HG03045 (cell line): ENCODE results near the gene TTC21A.
"Not testable (repeated sequence)": the region's sequence is repeated elsewhere in the genome, so short reads cannot be mapped to it uniquely, and the experiment has no call there.

Source experiments
- ATAC-seq: cut with Tn5 transposase; IDR thresholded peaks from one replicate; pipeline ENCODE4 v1.9.1; 2021; ENCODE audit warnings: mild to moderate bottlenecking, moderate library complexity; ENCODE audit not compliant: unreplicated experiment

TTC21A gene

DNA sequence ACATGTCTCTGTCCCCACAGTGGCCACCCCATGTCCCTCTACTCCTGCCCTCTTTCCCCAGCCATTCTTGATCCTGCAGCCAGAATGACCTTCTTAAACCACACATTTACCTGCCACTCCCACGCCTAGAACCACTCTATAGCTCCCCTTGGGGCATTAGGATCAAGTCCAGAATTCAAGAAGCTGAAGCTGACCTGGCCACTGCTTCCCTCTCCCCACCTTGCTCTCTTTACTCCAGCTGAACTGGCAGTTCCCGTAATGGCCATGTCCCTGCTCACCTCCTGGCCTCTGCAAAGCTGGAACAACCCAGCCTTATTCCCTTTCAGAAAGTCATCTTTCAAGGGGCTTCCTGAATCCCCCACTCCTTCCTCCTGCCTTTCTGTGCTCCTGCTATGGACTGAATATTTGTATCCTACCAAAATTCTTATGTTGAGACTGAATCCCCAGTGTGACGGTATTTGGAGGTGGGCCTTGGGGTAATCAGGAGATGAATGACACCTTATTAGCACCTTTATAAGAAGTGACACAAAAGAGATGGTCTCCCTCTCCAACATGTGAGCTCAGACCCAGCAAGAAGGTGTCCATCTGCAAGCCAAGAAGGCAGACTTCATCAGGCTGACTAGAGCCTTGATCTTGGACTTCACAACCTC lies 42.1 kb downstream of the TTC21A start:
- no peak for ATAC-seq

DNA sequence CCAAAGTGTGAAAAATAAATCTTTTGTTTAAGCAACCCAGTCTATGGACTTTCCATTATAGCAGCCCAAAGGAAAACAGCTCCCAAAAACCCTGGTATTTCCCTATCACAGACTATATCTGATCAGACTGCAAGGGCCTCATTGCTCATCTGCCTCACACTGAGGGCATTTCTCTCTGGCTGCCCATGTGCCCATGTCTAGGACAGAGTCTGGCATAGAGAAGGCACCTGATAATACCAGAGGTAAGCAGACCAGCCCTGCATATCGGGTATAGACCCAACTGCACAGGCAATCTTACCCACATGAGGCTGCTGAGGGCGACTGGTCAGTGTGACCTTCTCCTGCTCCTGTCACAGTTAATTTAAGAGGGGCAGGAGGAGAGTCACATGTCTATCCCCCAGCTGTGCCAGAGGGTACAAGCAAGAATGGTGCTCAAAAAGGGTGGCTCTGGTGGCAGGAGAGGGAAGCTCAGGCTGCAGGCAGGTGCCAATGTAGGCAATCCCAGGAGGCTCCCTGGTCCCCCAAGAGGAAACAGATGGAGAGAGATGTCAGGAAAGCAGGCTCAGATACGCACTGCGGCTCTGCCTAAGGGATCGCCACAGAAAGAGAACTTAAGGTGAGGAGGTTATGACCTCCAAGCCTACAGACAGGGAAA lies 42.8 kb downstream of the TTC21A start:
- ATAC-seq, result no peak

DNA sequence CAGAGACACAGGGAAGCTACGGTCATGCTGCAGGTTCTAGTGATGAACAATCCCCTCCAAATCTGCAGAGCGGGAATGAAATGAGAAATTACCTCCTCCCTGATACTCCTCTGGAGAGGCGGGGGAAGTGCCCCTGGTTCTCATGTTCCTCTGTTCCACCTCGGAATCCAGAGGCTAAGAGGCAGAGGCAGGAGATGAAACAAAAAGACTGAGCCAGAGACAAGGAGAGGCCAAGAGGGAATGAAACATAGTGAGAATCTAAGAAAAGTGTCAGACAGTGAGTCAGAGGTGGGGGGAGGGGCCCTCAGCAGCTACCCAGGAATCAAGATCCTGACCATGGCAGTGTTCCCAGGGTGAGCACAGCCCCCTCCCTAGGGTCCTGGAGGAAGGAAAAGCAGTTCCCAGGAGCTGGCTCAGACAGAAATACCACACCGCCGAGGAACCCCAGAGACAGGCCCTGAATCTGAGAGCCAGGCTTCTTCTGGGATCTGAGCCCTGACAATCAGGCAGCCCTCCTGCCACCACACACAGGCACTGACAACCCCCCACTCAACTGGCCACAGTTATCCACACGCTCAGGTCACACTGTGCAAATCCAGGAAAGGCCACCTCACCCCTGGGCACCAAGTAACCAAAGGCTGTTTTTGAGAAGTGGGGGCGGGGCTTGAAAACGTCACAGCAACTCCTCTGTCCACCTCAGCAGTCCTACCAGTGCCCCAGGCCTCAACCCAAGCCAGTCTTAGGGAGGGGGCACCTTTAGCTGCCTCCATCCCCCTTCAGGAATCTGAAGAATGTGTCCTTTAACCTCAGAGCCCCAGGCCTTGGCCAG lies 43.5 kb downstream of the TTC21A start:
- no peak for ATAC-seq

DNA sequence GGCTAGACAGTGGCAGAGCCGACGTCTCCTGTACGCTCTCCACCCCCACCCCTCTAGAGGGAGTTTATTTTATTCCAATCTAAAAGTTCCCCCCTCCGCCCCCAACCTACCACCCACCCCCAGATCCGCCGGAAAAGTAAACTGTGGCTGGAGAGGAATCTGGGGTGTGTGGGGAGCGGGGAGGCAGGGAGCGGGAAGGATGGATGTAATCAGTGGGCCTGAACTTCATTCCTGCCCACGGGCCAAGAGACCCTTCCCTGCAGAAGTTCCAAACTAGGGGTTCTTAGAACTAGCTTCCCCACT lies 46.4 kb downstream of the TTC21A start:
- ATAC-seq, result no peak

DNA sequence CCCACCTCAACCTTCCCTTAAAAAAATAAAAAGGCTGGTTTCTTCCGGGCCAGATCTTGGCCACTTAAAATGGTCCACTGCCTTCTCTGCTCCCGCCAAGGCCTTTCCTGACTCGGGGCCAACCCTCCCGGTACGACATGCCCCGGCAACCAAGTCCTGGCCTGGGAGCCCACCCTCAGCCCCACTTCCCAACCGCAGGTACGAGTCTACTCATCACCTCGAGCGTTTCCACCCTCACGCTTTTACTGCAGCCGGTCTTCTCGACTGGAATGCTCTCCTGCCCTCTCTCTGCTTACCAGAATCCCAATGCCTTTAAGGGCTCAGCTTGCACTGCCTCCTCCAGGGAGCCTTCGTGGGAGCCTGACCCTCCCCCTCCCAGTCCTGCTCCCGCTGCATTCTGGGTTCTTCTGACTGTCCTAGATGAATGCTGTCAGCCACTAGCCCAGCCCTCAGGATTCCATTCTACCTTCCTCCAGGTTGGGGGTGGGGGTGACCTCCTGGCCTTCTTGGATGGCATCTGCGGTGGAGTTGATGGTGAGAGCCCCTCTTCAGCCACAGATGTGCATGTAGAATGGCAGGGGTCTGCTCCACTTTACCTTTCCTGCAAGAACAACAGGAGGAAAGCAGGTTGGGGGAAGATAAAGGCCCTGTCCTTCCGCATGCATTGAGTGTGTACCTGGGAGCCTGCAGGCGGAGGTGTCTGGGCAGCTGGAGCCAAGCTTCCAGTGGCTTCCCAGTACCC lies 47.0 kb downstream of the TTC21A start:
- no peak for ATAC-seq

DNA sequence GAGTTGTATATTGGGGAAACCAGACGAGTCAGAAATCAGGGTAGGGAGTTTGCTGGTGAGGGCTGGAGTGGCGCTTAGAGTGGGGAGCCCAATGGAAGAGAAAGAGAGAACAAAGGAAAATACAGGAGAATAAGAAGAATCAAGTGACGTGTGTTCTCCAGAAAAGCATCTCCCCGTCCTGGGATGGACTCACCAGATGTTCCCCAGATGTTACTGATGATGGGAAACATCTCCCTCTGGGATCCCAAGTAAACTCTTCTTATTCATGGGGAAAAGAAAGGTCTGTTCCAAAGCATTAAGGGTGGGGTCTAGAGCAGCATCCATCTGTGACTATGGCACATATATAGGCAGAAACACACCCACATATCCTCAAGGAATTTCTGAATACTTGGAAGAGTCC lies 48.9 kb downstream of the TTC21A start:
- no peak for ATAC-seq

DNA sequence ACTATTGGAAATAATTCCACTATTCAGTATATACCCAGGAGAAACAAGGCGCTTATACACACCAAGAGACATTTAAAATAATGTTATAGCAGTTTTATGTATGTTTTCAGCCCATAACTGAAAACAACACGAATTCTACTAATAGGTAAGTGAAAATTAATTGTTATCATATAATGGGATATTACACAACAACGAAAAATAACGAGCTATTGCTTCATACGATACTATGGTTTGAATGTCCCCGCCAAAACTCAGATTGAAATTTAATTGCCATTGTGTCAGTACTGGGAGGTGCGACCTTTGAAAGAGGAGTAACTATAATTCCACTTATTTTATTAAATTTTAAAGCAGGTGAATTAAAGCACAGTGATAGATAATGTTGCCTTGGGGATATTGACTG lies 49.9 kb downstream of the TTC21A start:
- ATAC-seq, result no peak

DNA sequence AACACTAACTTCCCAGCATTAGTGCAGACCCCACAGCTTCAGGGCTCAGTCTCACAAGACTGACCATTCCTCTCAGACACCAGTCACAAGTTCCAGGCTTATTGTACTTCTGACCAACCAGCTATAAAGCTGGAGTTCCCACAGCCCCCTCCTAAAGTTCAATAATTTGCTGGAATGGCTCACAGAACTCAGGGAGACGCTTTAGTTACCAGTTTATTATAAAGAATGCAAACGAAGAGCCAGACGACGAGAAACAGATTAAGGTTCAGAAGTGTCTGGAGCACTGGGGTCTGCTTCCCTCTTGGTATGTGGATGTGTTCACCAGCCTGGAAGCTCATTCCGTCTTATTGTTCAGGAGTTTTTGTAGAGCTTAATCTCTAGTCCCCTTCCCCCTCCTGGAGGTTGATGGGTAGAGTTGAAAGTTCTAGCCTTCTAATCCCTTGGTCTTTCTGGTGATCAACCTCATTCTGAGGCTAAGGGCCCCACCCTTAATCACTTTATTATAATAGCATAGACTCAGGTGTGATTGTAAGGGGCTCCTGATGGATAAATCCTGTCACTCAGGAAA lies 50.8 kb downstream of the TTC21A start:
- ATAC-seq, result no peak

DNA sequence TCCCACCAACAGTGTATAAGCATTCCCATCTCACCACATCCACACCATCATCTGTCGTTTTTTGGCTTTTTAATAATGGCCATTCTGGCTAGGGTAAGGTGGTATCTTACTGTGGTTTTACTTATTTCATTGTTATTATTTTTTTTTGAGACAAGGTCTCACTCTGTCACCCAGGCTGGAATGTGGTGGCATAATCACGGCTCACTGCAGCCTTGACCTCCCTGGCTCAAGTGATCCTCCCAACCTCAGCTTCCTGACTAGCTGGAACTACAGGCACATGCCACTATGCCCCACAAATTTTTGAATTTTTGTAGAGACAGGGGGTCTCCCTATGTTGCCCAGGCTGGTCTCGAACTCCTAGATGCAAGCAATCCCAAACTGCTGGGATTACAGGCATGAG lies 56.9 kb downstream of the TTC21A start:
- no peak for ATAC-seq

DNA sequence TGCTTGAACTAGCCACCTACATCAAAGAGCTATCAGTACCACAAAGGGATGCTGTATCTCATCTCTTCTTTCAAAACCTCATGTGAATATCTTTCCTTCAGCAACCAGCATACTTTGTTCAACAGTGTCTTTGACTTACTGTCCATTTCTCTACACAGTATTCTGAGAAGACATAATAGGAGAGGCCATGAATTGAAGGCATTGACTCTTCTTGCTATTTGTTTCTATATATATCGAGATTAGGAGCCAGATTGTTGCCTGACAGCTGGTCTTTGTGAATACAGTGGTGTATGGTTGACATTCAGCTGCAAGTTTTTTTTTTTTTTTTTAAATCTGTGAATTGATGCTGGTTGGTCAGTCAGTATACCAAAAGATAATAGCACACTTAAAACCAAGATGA lies 58.0 kb downstream of the TTC21A start:
- ATAC-seq, result no peak

DNA sequence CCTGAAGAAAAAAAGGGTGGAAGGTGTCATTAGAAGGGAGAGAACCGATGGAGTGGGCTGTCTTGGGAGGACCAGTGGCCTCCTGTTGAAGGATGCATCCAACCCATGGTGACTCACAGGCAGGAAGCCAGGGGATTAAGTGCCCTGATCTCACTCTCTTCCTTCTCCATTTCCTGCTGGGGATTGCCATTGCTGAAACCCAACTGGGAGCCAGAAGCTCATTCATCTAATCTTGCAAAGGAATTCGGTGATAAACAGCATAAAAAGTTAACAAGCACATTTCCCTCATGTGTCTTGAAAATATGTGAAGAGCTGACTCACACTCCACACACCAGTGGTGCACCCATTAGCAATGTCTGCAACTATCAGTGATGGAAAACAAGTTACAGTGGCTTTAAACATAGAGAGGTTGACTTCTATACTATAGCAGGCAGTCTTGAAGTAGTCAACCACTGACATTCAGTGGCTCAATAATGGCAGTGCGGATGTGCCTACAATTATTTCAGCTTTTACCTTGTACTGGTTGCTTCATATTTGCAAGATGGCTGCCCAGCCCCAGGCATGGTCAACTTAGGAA lies 58.7 kb downstream of the TTC21A start:
- ATAC-seq, result no peak

DNA sequence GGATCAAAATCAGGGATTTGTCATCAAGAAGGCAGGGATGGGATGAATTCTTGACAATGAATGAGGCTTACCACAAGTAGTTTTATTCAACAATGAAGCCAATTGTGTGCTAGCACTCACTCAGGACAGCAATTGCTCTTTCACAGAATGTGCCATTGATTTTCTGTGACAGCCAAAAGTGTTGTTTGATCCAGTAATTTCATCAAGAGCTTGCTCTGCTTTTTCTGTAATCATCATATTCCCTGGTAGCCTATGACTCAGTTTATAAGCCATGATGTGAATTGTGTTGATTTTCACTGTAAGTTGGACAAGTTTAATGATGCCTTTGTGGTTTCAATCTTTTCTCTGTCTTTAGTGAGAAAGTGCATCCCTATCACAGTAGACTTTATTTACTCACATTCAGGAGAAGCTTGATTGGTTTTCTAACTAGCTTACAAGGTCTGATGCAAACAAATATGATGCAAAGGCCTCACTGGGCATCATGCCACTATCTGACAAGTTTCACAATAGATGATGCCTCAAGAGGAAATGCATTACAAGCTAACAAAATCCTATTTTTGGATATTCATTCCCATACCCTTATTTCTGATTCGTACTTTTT lies 59.6 kb downstream of the TTC21A start:
- ATAC-seq, result no peak

DNA sequence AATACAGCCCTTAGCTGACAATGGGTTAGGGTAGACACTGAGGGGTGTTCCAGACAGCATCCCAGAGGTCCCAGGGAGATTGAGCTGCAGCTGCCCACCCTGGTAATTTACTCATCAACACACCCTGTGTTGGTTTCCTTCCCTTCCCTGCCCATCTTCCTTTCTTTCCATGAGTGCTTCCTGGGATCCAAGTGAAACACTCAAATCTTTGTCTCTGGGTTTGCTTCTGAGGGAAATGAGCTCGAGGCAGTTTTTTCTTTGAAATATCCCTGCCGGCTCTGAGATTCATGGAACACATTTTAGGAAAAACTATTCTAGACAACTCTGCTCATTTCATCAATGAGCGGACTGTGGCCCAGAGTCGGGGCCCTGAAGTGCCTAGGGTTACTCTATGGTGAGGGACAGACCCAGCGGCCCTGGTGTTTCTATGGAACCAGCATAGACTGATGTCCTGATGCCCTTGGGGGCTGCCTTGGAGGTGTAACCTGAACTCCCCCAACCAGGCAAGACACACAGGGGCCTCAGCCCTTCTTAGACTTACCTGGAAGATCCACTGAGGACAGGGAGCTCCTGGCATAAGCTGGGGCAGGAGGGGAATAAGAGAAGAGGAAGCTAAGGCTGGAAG lies 60.8 kb downstream of the TTC21A start:
- ATAC-seq, result no peak

DNA sequence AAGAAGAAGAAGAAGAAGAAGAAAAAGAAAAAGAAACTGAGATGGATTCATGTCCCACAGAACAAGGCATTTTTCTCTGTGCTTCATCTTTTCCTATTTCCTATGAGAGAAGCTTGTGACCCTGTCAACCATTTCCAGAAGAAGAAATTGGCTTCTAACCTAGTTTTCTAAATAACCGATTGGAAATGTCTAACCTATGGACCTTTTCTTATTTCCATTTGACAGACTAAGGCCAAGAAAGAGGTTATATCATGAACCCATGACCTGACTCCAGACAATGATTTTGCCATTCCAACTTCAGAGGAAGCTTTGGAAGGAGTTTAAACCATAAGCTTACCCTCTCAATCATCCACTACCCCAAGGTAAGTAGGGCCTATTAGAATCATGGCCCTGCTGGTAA lies 62.2 kb downstream of the TTC21A start:
- no peak for ATAC-seq

DNA sequence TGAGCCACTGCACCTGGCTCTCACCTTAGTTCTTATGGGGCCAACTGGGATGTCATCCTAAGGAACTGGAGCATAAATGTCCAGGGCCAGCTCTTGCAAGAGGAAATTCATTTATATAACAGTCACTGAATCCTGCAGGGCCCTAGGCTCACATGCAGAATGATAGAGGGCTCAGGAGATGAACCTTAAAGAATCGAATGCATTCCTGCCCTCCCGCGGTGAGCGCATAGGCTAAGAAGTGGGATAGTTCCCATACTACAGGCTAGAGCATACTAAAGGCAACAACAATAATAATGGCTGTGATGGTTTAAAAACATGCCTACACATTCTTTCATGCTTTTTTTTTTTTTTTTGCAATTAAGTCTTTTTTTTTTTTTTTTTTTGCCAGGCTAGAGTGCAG lies 63.0 kb downstream of the TTC21A start:
- no peak for ATAC-seq

DNA sequence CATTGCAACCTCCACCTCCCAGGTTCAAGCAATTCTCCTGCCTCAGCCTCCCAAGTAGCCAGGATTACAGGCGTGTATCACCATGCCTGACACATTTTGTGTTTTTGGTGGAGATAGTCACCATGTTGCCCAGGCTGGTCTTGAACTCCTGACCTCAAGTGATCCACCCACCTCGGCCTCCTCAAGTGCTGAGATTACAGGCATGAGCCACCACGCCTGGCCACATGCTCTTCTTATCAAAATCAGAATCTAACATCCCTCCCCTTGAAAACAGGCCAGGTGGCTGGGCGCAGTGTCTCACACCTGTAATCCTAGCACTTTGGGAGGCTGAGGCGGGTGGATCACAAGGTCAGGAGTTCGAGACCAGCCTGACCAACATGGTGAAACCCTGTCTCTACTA lies 63.4 kb downstream of the TTC21A start:
- ATAC-seq, result not testable (repeated sequence)

DNA sequence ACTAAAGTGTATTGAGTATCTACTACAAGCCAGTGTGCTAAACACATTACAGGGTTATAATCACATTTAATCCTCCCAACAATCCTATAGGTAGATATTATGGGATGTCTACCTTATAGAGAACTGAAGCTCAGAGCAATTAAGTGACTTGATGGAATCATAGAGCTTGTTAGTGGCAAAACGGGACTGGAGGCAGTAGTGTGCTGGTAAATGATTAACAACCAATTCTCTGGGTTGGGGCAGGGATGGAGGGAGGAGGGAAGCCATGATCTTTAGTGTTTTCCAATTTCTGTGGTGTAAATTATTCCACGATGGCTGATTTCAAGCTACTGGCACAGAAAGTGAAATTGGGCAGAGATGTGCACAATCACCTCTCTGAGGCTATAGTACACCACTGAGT lies 64.4 kb downstream of the TTC21A start:
- ATAC-seq, result no peak

DNA sequence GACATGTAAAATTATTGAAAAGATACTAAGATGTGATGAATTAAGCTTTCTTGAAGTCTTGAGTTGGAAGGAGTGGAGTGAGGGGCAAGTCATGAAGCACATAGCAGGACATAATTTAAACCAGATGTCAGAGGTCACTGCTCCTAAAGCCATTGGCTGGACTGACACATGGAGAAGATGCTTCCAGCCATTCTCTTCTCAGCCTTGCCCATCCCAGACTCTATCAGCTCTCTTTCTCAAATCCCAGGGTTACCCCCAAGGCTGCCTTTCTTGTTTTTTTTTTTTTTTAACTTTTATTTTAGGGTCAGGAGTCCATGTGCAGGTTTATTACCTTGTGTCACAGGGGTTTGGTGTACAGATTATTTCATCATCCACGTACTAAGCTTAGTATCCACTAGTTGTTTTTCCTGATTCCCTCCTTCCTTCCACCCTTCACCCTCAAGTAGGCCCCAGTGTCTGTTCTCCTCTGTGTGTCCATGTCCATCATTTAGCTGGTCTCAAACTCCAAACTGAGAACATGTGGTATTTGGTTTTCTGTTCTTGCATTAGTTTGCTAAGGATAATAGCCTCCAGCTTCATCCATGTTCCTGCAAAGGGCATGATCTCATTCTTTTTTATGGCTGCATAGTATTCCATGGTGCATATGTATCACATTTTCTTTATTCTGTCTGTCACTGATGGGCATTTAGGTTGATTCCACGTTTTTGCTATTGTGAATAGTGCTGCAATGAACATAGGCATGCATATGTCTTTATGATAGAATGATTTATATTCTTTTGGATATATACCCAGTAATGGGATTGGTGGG lies 66.0 kb downstream of the TTC21A start:
- ATAC-seq, result no peak

DNA sequence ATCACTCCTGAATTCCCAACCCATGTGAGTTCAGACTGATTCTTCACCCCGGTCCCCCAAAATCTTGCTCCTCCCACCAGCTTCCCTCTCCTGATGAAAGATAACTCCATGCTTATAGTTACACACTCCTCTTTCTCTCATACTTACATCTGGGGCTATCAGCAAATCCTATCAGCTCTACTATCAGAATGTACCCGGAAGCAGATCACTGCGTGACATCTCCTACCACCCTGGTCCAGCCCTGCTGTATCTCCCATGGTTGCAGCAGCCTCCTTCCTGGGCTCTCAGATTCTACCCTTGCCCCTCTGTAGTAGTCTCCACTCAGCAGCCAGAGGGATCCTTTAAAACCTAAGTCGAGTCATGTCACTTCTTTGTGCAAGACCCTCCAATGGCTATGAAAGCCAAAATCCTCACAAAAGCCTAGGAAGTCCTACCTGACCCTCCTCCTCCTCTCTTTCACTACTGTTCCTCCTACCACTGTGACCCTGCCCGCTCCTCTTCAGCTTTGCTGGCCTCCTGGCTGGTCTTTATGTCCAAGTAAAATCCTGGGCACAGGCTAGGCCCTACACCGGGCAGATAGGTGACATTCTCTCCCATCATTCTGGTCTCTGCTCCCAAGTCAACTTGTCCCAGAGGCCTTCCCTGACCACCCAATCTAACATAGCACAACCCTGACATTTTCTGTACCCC lies 68.7 kb downstream of the TTC21A start:
- ATAC-seq, result no peak
